Cerebellar cortex (tissue), 1 donor: Measurements from ENCODE around the gene FOSL1.

Experiments
- DNase-seq: peaks from one replicate; pipeline ENCODE4 v3.0.0-alpha.2; 2015; ENCODE audit warnings: low spot score

The FOSL1 gene

DNA sequence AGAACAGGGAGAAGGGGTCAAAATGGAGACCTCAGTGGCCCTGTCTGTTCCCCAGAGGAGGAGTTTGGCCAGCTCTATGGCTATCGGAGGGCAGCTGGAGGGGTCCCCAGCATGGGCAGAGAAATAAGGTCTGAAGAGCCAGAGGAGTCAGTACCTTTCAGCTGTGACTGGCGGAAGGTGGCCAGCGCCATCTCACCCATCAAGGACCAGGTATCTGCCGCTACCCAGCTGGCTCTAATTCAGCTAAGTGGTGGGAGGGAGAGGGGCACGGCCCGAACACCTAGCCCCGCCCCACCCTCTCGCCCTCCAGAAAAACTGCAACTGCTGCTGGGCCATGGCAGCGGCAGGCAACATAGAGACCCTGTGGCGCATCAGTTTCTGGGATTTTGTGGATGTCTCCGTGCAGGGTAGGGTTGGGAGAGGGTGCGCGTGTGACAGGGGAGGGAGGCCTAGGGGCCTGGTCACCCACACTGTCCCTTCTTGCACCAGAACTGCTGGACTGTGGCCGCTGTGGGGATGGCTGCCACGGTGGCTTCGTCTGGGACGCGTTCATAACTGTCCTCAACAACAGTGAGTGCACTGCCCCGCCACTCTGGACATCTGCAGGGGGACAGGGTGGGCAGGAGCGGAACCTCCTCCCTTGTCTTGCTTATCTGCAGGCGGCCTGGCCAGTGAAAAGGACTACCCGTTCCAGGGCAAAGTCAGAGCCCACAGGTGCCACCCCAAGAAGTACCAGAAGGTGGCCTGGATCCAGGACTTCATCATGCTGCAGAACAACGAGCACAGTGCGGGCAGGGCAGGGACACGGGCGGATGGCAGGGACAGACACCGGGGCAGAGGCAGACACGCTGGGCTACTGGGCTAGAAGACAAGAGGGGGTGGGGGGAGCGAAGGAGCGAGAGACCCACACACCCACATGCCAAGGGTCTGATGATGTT is 17.8 kb downstream of the FOSL1 start:
- no peak for DNase-seq

GRCh38 chr11:65880844-65881421 is 19.3 kb downstream of the FOSL1 start:
- no peak for DNase-seq

DNA sequence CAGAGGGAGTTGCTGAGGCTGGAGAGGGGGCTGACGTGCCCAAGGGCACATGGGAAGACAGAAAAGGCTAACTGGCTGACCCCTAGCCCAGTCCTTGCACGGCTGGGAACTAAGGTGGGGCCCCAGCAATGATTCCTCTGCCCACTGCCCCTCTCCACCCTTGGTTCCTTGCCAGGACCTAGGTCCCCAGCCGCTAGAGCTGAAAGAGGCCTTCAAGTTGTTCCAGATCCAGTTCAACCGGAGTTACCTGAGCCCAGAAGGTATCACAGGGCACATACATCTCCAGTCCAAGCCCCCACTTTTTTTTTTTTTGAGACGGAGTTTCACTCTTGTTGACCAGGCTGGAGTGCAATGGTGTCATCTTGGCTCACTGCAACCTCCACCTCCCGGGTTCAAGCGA is 20.2 kb downstream of the FOSL1 start:
- no peak for DNase-seq

GRCh38 chr11:65879617-65880016 is 20.6 kb downstream of the FOSL1 start, which contains the start of gene CTSW:
Gene CTSW (plus strand): TSS chr11:65879837. CDS start chr11:65879855, 18 bp downstream.
- no peak for DNase-seq

- DNase-seq, result peak; percentile 93
Observed at GRCh38 chr11:65873318-65874156, 26.7 kb downstream of the FOSL1 start.

DNA sequence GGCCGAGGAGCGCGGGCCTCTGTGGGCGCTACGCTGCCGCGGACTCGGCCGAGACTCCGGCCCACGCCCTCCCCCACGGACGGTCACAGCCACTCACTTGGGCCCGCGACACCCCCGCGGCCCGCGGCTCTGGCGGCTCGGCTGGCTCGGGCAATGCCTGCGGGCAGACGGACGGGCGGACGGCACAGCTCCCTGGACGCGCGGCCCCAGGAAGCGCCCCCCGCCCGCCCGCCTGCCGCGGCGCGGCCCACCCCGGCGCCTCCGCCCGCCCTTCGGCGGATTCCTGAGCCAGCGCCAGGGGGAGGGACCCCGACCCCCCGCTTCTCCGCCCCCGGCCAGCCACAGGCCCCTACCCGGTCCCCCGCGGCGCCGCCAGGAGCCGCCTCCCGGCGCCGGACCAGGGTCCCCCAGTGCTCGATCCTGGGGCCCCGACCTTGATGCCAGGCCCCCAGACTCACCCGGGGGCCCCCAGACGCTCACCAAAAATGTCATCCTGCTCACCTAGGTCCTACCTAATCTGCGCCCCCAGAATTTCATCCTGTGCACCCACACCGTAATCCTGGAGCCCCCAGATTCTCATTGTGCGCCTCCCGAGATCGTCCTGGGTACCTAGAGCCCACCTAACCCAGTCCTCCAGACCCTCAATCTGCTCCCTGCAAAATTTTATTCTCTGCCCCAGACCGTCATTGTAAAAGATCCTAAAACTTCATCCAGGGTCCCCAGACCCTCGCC is 27.4 kb downstream of the FOSL1 start, which contains the start of gene EFEMP2:
TSS of gene EFEMP2 (minus strand) at position 215 of the 732 bp plus-strand sequence. CDS start 446 bp downstream, outside the sequence.
- DNase-seq, result no peak

DNA sequence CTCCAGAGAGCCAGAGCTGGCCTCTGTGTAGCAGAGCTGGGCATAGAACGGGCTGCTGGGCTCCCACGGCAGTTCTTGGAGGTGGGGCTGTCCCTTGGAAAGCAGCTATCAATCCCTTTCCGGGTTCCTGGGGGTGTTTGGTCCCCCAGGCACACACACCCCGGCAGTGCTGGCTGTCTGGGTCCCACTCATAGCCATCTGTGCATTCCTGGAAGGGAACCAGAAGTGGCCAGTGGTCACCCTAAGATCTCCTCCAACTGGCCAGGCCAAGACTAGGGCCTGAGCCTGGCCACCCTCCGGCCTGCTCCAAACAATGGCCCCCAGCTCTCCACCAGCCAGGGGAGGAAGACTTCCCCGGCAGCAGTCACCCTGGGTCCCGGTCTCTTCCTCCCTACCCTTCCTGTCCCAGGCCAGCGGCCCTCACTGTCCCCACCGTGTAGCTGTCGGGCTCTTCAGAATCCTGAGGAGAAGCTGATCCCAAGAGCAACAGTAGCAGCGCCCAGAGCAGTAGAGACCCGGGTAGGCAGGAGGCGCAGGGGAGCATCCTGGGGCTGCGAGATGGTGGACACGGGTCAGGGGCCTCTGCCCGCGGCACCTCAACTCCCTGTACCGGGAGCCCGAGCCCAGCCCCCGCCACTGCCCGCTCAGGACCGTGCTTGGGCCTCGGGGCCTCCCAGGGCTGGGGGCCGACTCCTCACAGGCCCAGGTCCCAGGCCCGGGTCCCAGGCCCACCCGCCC is 28.2 kb downstream of the FOSL1 start:
- no peak for DNase-seq

GRCh38 chr11:65870706-65871681 is 29.2 kb downstream of the FOSL1 start:
- DNase-seq, result no peak

DNA sequence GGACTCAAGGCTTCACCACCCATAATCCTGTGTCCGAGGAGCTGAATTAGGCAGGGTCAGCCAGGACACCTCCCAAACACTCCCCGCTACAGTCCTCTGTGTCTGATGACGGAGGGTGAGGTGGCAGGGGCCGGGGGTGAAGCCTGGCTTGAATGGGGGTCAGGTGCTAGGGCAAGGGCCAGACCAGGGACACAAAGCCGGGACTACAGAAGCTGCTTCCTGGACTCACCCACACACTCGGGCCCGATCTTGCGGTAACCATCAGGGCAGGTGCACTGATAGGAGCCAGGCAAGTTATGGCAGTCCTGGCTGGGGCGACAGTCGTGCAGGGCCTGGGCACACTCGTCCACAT is 29.9 kb downstream of the FOSL1 start:
- no peak for DNase-seq

DNA sequence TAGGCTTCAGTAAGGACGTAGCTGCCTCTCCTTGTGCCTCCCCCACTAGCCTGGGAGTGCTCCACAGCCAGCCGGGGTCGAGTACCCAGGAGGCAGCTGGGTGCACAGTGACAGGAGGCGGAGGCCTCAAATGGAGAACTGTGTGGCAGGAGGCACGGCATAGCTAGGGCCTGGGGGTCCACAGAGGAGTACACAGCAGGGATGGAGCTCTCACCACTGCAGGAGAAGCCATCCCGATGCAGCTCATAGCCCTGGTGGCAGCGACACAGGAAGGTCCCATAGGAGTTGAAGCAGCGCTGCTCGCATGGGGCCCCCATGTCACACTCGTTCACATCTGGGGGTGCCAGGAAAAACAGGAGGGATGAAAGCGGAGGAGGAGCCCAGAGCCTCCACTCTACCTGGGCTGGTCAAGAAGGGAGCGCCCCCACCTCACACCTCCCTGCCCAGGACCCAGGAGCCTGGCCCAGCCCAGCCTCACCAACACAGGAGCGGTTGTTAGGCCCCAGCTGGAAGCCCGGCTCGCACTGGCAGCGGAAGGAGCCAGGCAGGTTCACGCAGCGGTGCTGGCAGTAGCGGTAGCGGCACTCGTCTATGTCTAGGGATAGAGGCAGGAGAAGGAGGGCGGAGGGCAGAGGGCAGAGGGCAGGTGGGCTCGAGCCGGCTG is 30.4 kb downstream of the FOSL1 start:
- no peak for DNase-seq

GRCh38 chr11:65868907-65869306 is 31.3 kb downstream of the FOSL1 start:
- no peak for DNase-seq

DNA sequence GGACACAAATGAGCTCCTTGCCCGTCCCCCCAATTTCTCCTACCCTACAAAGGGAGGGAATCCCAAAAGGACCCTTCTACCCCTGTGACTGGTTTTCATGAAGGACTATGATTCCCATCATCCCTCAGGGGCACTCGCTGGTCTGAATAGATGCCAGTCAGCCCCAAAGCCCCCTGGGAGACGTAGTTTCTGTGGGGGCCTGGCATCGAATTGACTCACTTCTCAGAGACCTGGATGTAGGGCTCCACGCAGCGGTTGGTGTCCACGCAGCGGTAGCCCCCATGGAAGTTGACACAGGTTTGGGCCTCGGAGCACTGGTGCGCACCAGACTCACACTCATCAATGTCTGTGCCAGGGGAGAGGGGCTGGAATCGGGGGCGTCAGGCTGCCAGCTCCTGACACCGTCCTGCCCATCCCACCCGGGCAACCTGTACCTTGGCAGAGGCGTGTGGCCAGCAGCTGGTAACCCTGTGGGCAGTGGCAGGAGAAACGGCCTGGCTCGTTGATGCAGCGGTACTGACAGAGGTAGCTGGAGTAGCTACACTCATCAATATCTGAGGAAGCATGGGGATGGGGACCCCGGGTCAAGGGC is 32.0 kb downstream of the FOSL1 start:
- peak; percentile 80 for DNase-seq

DNA sequence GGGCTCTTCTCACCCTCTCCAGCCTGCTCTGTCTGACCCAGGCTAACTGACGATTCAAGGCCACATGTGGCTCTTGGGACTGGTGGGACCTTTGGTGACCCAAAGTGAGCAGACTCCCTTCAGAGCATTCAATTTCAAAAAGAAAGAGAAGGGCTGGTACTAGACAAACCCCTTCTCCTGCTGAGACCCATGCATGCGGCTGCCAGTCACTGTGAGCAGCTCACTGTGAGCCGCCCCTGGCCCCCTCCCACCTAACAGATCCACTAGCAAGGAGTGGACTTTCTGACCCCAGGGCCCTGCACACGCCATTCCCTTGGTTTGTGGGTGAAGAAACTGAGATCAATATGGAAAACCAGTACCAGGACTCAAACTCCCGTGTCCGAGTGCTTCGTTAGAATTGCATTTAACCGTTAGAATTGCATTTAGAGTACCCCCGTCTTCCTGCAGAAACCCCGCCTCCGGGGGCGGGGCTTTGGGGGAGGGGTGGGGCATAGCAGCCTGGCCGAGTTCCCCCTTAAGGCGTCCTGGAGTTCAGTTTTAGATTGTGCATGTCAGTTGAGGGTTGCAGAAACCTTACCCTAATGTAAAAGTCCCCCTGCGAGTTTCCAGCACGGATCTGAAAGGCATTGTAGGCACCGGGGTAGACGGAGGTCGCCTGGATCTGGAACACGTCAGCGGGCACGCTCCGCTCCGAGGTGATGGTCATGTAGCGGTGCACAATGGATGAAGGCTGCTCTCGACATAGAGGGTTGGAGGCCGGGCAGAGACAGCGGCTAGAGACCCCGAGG is 32.7 kb downstream of the FOSL1 start:
- DNase-seq, result peak; percentile 55

DNA sequence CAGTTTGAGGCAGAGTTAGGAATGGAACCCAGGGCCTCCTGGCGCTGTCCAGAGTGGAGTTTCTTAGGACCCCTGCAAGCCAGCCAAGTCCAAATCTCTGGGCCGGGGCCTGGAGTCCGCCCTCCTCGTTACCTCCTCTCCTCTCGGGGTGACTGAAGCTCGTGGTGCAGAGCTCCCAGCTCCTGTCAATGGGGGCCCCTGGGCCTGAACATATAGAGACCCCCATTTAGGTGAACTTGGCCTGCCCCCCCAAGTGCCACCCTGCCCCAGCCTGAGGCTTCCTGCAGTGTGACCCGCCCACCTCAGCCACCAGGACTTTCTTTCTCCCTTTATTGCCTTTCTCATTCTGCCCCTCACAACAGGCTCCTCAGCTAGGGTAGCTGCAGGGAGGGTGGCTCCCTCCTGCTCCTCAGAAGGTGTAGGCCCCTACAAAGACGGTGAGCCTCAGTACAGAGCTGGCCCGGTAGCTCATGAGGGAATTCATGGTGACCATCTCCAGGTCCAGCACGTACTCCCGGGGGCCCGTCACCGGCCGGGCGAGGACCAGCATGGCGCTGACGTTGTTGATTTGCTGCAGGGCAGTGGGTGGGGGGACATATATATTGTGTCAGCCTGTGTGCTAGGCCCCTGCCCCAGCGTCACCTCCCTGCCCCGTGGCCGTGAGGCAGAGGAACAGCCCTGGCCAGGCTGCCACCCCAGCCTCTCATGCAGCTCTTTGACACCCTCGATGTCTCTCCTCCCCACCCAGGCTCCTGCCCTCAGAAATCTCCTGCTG is 33.5 kb downstream of the FOSL1 start:
- no peak for DNase-seq

DNA sequence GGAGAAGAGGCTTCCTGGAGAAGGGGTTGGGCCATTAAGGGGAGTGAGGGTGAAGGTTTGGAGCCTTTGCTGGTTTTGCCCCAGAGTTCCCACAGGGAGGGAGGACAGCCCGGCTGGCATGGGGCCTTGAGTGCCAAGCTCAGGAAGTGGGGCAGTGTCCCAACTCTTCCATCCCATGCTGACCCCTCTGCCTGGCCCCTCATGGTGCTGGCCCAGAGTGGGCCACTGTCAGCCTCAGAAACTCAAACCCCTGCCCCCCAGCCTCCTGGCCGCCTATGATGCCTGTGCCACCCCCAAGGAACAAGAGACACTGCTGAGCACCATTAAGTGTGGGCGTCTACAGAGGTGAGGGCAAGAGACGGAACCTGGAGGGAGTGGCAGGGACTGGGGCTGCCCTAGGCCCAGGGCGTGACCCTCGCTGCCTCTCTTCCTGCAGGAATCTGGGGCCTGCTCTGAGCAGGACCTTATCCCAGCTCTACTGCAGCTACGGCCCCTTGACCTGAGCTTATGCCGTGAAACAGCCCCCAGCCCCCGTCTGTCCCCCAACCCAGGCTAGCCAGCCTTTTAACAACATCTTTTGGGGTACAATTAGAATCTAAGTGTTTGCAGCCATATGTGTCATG is 34.5 kb downstream of the FOSL1 start:
- no peak for DNase-seq

DNA sequence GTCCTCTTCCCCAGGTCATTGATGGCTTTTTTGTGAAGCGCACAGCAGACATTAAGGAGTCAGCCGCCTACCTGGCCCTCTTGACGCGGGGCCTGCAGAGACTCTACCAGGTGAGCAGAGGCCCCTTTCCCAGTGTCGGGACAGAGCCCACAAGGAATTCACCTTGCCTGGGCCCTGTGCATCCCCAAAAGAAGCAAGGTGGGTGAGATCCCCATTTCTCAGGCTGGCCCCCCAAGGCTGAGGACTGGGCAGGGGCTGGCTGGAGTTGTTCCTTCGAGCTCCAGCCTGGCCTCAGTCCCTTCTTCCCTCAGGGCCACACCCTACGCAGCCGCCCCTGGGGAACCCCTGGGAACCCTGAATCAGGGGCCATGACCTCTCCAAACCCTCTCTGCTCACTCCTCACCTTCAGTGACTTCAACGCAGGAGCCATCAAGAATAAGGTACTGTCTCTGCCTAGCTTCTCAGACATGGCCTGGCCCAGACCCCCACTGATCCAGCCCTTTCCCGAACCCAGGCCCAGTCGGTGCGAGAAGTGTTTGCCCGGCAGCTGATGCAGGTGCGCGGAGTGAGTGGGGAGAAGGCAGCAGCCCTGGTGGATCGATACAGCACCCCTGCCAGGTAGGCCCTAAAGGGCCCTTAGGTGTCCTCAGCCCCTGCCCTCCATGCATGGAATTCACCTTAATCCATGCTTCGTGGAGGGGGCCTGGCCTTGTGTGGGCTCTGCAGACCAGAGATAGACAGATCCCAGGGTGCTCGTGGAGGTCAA is 35.3 kb downstream of the FOSL1 start:
- no peak for DNase-seq
